Activated T-cell treated with anti-CD3 and anti-CD28 coated beads for 24 hours (primary cell): ENCODE measurements around the gene NPB.

Experiments
- DNase-seq: peaks from one replicate; pipeline ENCODE4 v3.0.0-alpha.2; 2020; ENCODE audit warnings: low read depth

Gene NPB

GRCh38 chr17:81869221-81870130, 32.6 kb upstream of the NPB start:
- DNase-seq, result no peak

- no peak for DNase-seq
Observed at GRCh38 chr17:81870131-81870980, 31.7 kb upstream of the NPB start.

DNA sequence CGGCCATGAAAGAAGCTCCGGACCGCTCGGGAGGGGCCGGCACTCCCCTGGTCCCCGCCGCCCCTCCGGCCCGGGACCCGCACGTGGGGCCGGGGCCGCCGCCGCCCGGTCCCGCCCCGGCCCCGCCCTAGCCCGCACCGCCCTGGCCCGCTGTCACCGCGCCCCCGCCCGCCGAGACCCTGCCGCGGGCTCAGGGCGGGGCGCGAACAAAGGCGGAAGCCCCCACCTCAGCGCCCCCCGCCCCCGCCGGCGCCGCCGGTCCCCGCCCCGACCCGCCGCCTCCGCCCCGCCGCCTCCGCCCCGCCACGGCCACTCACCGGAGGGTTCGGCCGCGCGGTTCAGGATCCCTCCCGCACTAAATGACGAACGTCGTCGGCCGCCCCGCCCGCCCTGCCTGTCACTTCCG, 31.1 kb upstream of the NPB start, which contains the start of gene ARHGDIA:
TSS of gene ARHGDIA (minus strand) at position 357 of the 406 bp plus-strand sequence. CDS start 1,407 bp downstream, outside the sequence.
- DNase-seq, result no peak

GRCh38 chr17:81871387-81872230, 30.4 kb upstream of the NPB start:
- DNase-seq, result peak; percentile 92

DNA sequence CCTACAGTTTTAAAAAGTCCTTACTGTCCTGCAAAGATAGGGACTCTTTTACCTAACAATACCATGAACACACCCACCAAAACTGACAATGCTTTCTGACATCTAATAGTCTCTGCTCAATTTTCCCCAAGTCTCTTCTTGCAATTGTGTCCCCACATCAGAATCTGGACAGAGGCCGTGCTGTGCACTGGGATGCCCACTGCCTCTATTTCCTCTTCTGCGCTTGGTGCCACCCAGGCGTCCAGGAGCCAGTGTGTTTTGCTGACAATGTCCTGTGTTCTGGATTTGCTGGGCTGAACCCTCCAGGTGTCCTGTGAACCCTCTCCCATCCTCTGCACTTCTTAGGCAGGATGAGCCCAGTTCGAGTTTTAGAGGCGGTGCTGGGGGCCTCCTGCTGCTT, 24.5 kb upstream of the NPB start:
- no peak for DNase-seq

GRCh38 chr17:81878294-81878693, 23.7 kb upstream of the NPB start:
- no peak for DNase-seq

GRCh38 chr17:81879121-81879520, 22.9 kb upstream of the NPB start:
- no peak for DNase-seq

GRCh38 chr17:81884520-81884919, 17.5 kb upstream of the NPB start:
- no peak for DNase-seq

DNA sequence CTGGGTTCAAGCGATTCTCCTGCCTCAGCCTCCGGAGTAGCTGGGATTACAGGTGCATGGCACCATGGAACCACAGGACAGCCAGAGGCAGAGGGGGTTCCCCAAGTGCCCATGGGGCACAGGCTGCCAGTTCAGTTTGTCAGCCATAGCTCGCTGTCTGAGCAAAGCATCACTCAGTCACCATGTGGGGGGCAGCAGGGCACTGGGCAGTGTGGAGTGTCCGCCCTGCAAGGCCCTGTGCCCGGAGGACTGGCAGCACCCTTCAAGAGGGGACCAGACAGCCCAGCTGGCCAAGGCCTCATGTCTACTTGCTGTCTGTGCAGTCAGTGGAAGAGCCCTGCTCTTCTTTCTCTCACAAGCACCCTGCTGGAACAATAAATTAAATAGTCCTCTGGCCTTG, 17.1 kb upstream of the NPB start:
- DNase-seq, result no peak

GRCh38 chr17:81885454-81885853, 16.6 kb upstream of the NPB start:
- no peak for DNase-seq

DNA sequence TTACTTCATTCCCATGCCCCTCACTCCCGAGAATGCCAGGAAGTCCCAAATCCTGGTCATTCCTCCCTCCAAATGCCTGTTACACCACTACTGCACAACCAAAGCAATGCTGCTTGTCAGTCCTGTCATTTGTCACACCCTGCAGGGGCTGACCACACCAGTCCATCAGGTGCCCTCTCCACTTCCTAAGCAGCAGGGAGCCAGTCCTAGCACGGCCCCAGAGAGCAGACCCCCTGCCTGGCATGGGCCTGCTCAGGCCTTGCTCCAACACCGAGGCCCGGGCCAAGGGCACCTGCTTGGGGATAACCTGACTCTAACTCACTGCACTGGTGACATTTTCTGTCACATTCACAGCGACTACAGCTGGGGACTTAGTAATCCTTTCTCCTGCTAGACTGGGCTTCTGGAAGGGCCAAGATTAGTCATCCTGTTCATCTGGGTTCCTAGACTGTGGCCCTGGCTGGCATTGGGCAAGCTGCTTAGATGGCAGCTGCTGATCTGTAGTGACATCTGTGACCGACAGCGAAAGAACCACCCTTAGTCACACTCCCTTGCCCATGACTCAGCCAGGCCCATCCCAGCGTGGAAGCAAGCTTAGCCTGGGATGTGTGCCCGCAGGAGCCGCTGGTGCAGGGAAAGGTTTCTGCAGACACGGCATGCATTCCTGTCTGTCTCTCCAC, 16.0 kb upstream of the NPB start:
- no peak for DNase-seq

GRCh38 chr17:81888105-81888987, 13.7 kb upstream of the NPB start:
- DNase-seq, result no peak

DNA sequence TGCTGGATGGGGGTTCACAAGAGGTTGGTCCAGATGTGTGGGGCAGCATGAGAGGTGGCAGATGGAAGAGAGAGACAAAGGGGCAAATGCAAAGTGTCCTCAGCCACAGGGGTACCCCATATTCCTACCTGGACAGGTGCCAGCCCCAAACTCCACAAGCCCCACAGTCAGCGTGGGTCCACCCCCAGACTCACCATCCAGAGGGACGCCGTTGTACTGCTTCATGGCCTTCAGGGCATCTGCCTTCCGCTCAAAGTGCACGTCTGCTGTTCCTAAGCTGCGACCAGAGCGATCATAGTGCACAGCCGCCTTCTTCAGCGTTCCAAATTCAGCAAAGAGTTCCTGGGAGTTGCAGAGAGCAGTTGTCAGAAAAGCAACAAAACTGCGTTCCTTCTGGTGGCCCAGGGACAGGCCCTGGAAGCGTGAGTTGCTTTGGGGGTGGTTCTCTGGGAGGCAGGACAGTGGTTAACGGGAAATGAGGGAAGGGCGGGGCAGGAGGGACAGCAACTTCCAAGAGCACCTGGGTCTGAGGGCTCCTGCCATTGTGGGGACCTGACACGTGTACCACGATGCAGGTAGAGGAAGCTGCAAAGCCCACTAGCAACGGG, 12.9 kb upstream of the NPB start:
- no peak for DNase-seq

- DNase-seq, result no peak
Observed at GRCh38 chr17:81889602-81890001, 12.4 kb upstream of the NPB start.

- DNase-seq, result no peak
Observed at GRCh38 chr17:81890447-81891302, 11.4 kb upstream of the NPB start.

DNA sequence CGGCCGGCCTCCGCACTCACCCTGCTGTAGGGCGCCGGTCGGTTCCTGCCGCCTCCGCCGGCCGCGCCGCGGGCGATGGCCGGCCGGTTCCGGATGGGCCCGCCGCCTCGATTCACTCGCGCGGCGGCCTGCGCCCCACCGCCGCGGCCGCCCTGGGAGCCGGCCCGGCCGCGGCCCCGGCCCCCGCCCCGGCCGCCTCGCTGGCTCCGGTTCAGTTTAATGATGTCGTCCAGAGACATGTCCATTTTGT, 10.8 kb upstream of the NPB start:
- no peak for DNase-seq

DNA sequence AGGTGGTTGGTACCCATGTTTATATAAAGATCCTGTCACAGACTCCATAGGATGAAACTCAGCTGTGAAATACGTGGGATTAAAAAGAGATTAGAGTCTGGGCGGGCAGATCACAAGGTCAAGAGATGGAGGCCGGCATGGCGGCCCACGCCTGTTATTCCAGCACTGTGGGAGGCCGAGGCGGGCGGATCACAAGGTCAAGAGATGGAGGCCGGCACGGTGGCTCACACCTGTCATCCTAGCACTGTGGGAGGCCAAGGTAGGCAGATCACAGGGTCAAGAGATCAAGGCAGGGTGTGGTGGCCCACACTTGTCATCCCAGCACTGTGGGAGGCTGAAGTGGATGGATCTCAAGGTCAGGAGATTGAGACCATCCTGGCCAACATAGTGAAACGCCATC, 6.6 kb upstream of the NPB start:
- no peak for DNase-seq

GRCh38 chr17:81898029-81898866, 3.8 kb upstream of the NPB start:
- DNase-seq, result no peak
